ENCODE results near the gene SEC14L2.

DNA sequence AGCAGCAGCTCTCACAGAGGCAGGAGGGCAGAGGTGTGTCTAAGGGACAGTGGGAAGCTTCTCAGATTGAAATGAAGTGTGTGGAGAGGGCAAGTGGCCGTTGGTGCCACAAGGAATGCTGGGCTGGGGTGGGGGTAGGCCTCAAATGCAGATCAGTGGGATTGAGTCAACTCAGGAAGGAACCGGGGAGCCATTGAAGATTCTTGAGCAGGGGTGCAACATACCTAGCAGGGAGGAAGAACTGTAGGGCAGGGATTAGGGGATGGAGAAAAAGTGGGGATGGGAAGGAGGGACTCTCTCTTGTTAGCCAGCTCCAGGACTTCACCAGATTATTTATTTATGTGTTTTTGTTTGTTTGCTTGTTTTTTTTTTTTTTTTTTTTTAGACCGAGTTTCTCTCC, 2.9 kb upstream of the SEC14L2 start:
- TF ChIP-seq EZH2 (IDR thresholded peaks at IDR 0.05; ENCODE audit: insufficient read depth, poor library complexity, severe bottlenecking), result no peak
- TF ChIP-seq EZH2phosphoT487 (IDR thresholded peaks at IDR 0.05; ENCODE audit: insufficient read depth, low read depth), result no peak
